ENCODE results near the gene ATXN1. TPM values are rescaled to one million over a fixed set of nuclear protein-coding genes. Genes with fewer than 3 reads are reported as not detected.

ATXN1 gene
- total RNA-seq, 4 donors from 2014 or later = 21.0 to 102 (median 51.1) TPM

GRCh38 chr6:16306334-16306733 lies 454.9 kb downstream of the ATXN1 start:
- H3K27ac ChIP-seq = no peak overlapping the region
- intact Hi-C loops (cut with DNase I; ENCODE audit: low total_unique reads) = no loop called here
- no peaks in the 10 kb centered on the region for H3K27me3 ChIP-seq
- no peaks in the 10 kb centered on the region for H3K9me3 ChIP-seq
- no peaks in the 10 kb centered on the region for H3K4me1 ChIP-seq
- H3K36me3 ChIP-seq = no peaks in the 10 kb centered on the region
- no peak for DNase-seq
- TF ChIP-seq CTCF (IDR thresholded peaks at IDR 0.05) (no peak), POLR2A (IDR thresholded peaks at IDR 0.05) (no peak)
- H3K4me3 ChIP-seq = no peak overlapping the region

- DNase-seq = no peak
- intact Hi-C loops (cut with DNase I; ENCODE audit: low total_unique reads) = no loop called here
- Histone ChIP-seq H3K36me3 (no peaks in the 10 kb centered on the region), H3K27me3 (no peaks in the 10 kb centered on the region), H3K9me3 (no peaks in the 10 kb centered on the region), H3K4me1 (no peaks in the 10 kb centered on the region), H3K4me3 (no peak overlapping the region), H3K27ac (no peak overlapping the region)
- TF ChIP-seq CTCF (IDR thresholded peaks at IDR 0.05) (no peak), POLR2A (IDR thresholded peaks at IDR 0.05) (no peak)
Measured at GRCh38 chr6:16305788-16306187, 455.5 kb downstream of the ATXN1 start.

DNA sequence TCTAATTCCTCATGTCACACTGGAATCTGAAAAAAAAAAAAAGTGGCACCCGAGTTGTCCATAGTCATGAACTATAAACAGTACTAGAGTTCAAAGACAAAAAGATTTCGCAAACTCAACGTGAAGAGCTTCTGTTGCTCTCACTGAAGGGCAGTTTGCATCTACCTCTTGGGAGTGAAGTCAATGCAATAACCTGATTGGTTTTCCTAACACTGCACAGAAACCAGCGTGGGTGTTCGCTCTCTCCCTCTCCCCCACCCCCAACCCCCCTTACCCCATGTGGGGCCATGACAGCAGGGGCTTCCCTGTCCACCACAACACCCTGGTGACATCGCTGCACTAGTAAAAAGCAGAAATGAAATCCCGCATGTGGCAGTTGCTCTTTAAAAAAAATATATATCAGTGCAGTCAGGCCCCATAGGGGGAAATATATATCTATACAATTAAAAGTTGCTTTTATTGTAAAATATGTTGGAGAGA lies 456.0 kb downstream of the ATXN1 start:
- TF ChIP-seq POLR2A (IDR thresholded peaks at IDR 0.05) (no peak), CTCF (IDR thresholded peaks at IDR 0.05) (no peak)
- Histone ChIP-seq H3K4me1 (no peaks in the 10 kb centered on the region), H3K27me3 (no peaks in the 10 kb centered on the region), H3K4me3 (no peak overlapping the region), H3K36me3 (no peaks in the 10 kb centered on the region), H3K9me3 (no peaks in the 10 kb centered on the region), H3K27ac (no peak overlapping the region)
- intact Hi-C loops (cut with DNase I; ENCODE audit: low total_unique reads) = no loop called here
- DNase-seq = no peak

GRCh38 chr6:16302721-16303552 lies 458.3 kb downstream of the ATXN1 start:
- Histone ChIP-seq H3K9me3 (no peaks in the 10 kb centered on the region), H3K36me3 (no peaks in the 10 kb centered on the region), H3K4me3 (no peak overlapping the region), H3K4me1 (no peaks in the 10 kb centered on the region), H3K27ac (no peak overlapping the region), H3K27me3 (no peaks in the 10 kb centered on the region)
- intact Hi-C loops (cut with DNase I; ENCODE audit: low total_unique reads) = no loop called here
- DNase-seq = no peak
- TF ChIP-seq POLR2A (IDR thresholded peaks at IDR 0.05) (no peak), CTCF (IDR thresholded peaks at IDR 0.05) (no peak)

GRCh38 chr6:16301511-16301910 lies 459.7 kb downstream of the ATXN1 start:
- DNase-seq = no peak
- H3K27ac ChIP-seq = no peak overlapping the region
- no peaks in the 10 kb centered on the region for H3K27me3 ChIP-seq
- intact Hi-C loops (cut with DNase I; ENCODE audit: low total_unique reads) = no loop called here
- TF ChIP-seq POLR2A (IDR thresholded peaks at IDR 0.05) (no peak), CTCF (IDR thresholded peaks at IDR 0.05) (no peak)
- no peak overlapping the region for H3K4me3 ChIP-seq
- no peaks in the 10 kb centered on the region for H3K9me3 ChIP-seq
- no peaks in the 10 kb centered on the region for H3K4me1 ChIP-seq
- no peaks in the 10 kb centered on the region for H3K36me3 ChIP-seq
